Stimulated activated CD8-positive, alpha-beta memory T cell treated with anti-CD3 and anti-CD28 coated beads, Interleukin-4, amount 100 ng/mL, for 4 hours (primary cell): ENCODE data around the gene NCOA7.
"Not testable (repeated sequence)": the region's sequence is repeated elsewhere in the genome, so short reads cannot be mapped to it uniquely, and the experiment has no call there.

Source experiments
- DNase-seq, 2 donors: peaks; one replicate each; pipeline ENCODE4 v3.0.0-alpha.2; 2020; ENCODE audit warnings: low read depth in 2 of 2, low spot score in 1 of 2

NCOA7 gene

GRCh38 chr6:125944434-125944816 is 153.7 kb downstream of the NCOA7 start:
- no peak for DNase-seq

DNA sequence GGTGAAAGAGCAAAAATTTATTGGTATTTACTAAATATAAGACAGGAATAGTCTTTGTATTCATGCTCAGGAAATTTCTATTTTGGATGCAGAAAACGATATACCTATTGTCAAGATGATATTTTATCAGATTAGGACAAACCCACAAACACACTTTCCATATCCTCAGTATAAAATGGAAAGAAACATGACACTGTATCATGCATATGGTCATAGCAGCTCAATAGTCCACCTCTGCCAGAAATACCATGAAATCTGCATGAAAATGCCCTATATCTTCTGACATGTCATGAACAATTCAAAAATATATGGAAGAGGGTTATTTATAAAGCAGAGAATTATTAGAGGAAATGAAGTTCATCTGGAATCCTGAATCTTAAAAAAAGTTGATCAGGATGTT is 154.1 kb downstream of the NCOA7 start:
- DNase-seq: no peak

GRCh38 chr6:125945378-125946141 is 154.8 kb downstream of the NCOA7 start:
- DNase-seq: no peak

GRCh38 chr6:125947615-125948014 is 156.9 kb downstream of the NCOA7 start:
- no peak for DNase-seq

DNA sequence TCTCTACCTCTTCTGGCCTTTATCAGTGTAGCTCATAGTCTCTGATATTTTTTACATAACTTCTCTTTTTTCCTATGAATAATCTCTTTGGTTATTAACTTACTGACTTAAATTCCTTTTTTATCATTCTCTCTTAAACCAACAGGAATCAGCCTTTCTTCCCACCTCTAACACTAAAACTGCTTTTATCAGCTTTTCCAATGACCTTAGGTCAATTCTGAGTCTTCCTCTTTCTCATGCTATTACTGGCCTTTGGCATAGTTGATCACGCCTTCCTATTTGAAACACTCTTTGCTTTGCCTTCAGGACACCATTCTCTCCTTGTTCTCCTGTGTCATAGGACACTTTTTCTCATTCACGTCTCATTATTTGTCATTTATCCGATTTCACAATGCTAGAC is 157.7 kb downstream of the NCOA7 start:
- DNase-seq: no peak

- DNase-seq: no peak
Observed at GRCh38 chr6:125949069-125949468, 158.3 kb downstream of the NCOA7 start.

DNA sequence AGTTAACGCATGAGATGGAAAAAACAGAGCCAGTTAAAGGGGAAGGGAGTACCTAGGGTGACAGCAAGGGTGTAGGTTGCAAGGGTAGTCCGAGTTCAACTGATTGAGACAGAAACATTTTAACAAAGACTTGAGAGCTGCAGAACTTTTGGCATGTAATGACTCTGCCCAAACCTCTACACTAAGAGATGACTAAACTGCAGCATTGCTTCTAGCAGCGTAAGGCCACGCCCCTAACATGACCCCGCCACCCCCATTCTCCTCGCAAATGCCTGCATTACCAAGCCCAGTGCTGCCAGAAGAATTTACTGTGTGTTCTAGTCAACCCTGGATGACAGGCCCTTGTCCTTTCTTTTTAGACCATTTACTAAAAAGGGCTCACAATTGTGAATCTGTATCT is 159.5 kb downstream of the NCOA7 start:
- no peak for DNase-seq

DNA sequence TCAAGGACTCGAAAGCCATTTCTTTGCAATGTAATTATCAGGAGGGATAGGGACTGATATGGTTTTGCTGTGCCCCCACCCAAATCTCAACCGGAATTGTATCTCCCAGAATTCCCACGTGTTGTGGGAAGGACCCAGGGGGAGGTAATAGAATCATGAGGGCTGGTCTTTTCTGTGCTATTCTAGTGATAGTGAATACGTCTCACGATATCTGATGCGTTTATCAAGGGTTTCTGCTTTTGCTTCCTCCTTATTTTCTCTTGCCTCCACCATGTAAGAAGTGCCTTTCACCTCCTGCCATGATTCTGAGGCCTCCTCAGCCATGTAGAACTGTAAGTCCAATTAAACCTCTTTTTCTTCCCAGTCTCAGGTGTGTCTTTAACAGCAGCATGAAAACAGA is 160.0 kb downstream of the NCOA7 start:
- not testable (repeated sequence) for DNase-seq

GRCh38 chr6:125951323-125951722 is 160.6 kb downstream of the NCOA7 start:
- DNase-seq: no peak

DNA sequence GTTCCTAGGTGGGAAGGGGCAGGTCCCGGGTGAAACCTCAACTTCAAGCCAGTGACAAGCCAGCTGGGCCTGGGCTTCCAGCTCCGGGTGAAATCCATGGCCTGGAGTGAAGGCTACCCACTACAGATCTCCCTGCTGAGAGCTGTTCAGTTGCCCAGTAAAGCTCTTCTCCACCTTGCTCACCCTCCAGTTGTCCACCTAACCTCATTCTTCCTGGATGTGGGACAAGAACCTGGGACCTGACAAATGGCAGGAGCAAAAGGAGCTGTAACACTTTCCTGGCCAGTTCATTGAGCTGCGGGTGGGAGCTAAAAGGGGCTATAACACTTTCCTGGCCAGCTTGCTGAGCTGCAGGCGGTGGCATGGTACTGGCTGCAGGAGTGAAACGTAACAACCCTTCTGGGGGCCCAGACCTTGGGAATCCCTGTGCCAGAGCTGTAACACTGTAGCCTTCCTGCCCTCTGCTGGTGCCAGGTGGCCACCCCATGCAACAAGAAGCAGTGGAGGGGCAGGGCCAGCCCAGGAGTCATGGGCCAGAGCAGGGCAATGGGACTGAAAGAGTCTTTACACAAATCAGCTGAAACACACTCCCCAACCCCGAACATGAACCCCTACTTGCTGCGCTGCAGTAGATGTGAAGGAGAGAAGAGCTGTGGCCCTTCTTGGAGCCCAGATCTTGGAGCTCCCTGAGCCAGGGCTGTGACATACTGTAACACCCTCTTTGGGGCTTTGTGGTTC is 162.2 kb downstream of the NCOA7 start:
- no peak for DNase-seq

DNA sequence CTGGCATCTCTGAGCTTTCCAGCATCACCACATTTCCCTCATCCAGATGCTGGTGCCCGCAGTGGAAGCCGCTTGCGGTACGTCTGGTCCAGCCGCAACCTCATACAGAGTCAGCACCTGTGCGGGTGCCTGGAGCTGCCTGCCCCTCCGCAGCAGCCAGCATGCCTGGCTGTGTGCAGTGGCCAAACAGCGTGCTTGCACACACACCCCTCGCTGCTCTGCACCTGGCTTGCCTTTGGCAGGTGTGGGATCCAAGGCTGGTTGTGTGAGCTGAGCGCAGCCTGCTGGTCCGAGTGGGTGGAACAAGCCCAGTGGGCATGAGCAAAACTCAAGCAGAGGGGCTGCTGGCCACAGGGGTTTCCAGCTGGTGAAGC is 162.7 kb downstream of the NCOA7 start:
- no peak for DNase-seq

GRCh38 chr6:125954735-125955339 is 164.1 kb downstream of the NCOA7 start:
- DNase-seq: no peak

- no peak for DNase-seq
Observed at GRCh38 chr6:125955973-125956372, 165.2 kb downstream of the NCOA7 start.

- DNase-seq: peak; percentile 94 to 98
Observed at GRCh38 chr6:125956506-125957390, 166.0 kb downstream of the NCOA7 start, which contains the start of gene HINT3. TSS of gene HINT3 (plus strand) at chr6:125956770. CDS start at chr6:125956978, 208 bp downstream.

DNA sequence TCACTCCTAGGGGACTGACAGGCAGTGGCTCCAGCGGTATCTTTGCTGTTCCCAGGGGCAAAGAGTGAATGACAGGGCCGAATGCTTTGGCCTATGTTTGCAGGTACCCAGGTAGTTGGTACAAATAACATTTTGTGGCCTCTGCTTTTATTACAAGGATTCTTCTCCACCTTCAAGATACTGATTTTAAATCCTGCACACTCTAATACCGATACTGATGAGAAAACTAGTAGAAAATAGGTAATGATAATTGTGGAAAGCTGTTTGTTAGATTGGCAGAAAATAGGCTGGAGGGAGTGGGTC is 166.6 kb downstream of the NCOA7 start:
- DNase-seq: no peak

DNA sequence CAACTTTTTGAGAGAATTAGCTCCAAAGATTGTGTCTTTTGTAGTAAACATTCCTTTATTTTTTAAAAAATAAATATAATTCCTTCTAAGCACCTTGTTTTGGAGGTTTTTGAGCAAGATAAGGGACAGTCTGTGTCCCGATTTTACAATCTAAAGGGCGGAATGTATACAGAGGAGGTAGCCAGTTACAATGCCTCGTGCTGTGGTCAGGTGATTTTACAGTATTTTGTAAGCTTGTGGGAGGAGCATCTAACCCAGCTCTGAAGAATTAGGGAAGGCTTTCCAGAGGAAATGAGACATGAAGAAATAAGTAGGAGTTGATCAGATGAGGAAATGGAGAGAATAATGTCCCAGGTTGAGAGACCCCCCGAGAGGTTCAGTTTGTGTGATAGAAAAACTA is 167.1 kb downstream of the NCOA7 start:
- no peak for DNase-seq

- DNase-seq: no peak
Observed at GRCh38 chr6:125959041-125959440, 168.3 kb downstream of the NCOA7 start.

DNA sequence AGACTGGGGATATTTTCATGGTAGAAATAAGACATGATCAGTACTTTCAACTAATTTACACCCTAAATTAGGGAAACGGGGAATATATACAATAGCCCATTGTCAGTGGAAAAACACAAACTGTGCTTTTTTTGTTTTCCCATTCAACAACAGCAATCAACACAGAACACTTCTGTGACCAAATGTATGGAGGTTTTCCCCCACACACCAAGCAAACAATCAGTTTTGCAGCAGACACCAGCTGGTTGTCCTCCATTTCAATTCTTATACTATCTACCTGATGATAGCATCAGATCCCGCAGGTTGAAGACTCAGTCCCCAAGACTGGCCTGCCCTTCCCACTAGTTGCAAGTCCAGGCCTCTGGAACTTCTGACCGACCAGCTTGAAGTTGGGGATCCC is 170.4 kb downstream of the NCOA7 start:
- DNase-seq: no peak

DNA sequence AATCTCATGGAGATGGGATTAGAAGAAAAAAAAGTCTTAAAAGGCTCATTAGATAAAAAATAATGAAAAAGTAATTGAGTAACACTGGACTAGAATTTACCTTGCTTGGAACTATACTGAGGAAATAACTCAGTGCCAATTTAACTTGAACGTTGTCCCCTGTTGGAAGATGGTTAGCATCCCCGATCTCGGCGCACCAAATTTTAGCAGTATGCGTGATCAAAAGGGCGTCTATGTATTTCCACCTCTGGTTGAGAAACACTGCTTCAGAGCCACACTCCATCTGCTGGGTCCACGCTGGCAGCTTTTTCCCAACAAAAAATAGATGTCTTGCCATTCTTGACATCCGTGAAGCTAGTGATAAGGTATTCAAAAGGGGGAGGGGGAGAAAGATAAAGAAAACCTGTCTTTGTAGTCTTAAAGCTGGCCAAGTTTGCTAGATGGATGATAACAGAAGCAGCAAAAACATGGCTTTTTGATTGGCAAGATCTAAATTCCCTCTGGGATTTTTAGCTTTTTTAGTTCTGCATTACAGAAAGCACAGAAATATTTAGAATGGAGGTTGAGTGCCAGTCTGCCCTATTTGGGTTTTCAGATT is 172.2 kb downstream of the NCOA7 start:
- DNase-seq: no peak

GRCh38 chr6:125963817-125964216 is 173.1 kb downstream of the NCOA7 start:
- no peak for DNase-seq

DNA sequence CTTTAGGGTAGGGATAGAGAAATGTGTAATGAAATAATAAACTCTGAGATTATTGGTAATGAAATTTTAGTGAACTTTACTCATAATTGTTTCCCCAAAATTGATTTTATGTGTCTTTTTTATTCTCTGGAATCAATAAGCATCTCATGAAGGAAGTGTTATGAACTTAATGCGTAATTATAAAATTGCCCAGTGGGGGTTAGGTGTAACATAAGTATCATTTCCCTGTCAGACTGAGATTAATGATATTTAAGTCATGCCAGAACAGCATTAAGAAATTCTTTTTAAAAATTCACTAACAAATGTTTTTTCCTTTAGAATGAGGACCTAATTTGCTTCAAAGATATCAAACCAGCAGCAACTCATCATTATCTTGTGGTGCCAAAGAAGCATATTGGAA is 175.8 kb downstream of the NCOA7 start:
- no peak for DNase-seq
